HAP-1 (cell line): ENCODE measurements around the gene SLC30A2.
A peak's percentile ranks its signal among the peaks of the same experiment; 100 is the strongest.

ENCODE experiments used
- DNase-seq, 2 experiments: peaks; one replicate each; pipeline ENCODE4 v3.0.0-alpha.2; 2016 to 2020; ENCODE audit warnings: low spot score in 2 of 2
- H3K27me3 ChIP-seq: fragments of 250-450 bp; sonication (Bioruptor Pico); 2 replicates; pipeline ENCODE4 v1.5.1; 2020; ENCODE audit warnings: low read depth, mild to moderate bottlenecking, moderate library complexity
- H3K36me3 ChIP-seq: fragments of 250-450 bp; sonication (Bioruptor Pico); replicated peaks from 2 replicates; pipeline ENCODE4 v1.5.1; 2020; ENCODE audit warnings: mild to moderate bottlenecking
- H3K4me1 ChIP-seq: fragments of 250-450 bp; sonication (Bioruptor Pico); 2 replicates; pipeline ENCODE4 v1.5.1; 2020; ENCODE audit warnings: mild to moderate bottlenecking
- H3K4me3 ChIP-seq: fragments of 250-450 bp; sonication (Bioruptor Pico); 2 replicates; pipeline ENCODE4 v1.5.1; 2020; ENCODE audit warnings: mild to moderate bottlenecking, moderate library complexity
- H3K9me3 ChIP-seq: fragments of 250-450 bp; sonication (Bioruptor Pico); 2 replicates; pipeline ENCODE4 v1.5.1; 2020; ENCODE audit warnings: mild to moderate bottlenecking, moderate library complexity
- in situ Hi-C: fragments of 300-500 bp; cut with MboI; formaldehyde crosslinking; loops from 3 replicates; pipeline ENCODE4 v1.14.3; 2020; ENCODE audit warnings: low sequenced_read_pairs, inconsistent platforms, mixed read lengths

The SLC30A2 gene

GRCh38 chr1:25999041-25999800 is 46.7 kb downstream of the SLC30A2 start:
- in situ Hi-C loops = loop anchor here (5.0 kb wide), 1 partner anchor 102 kb away; no protein-coding TSS in a partner anchor
- no peak for DNase-seq
- Histone ChIP-seq H3K9me3 (no peaks in the 10 kb centered on the region), H3K4me3 (no peak overlapping the region), H3K4me1 (peaks cover 14% of the 10 kb centered on the region), H3K36me3 (no peaks in the 10 kb centered on the region), H3K27me3 (no peaks in the 10 kb centered on the region)

- H3K9me3 ChIP-seq = no peaks in the 10 kb centered on the region
- no peaks in the 10 kb centered on the region for H3K36me3 ChIP-seq
- in situ Hi-C loops = loop anchor here (5.0 kb wide), 1 partner anchor 101 kb away; no protein-coding TSS in a partner anchor
- peaks cover 14% of the 10 kb centered on the region for H3K4me1 ChIP-seq
- H3K4me3 ChIP-seq = peak within 1 kb of the TSS; percentile 63
- peak; percentile 97 for DNase-seq
- no peaks in the 10 kb centered on the region for H3K27me3 ChIP-seq
These were observed 47.8 kb downstream of the SLC30A2 start, which contains the start of gene PAFAH2 for GRCh38 chr1:25997828-25998761. PAFAH2 (minus strand) TSS chr1:25998063; CDS start chr1:25990816, 7,247 bp downstream.

GRCh38 chr1:25996966-25997827 is 48.7 kb downstream of the SLC30A2 start:
- H3K36me3 ChIP-seq = no peaks in the 10 kb centered on the region
- in situ Hi-C loops = loop anchor here (5.0 kb wide), 1 partner anchor 100 kb away; no protein-coding TSS in a partner anchor
- no peaks in the 10 kb centered on the region for H3K9me3 ChIP-seq
- H3K4me3 ChIP-seq = peak overlapping the region; percentile 63
- DNase-seq = peak; percentile 13 to 18
- no peaks in the 10 kb centered on the region for H3K27me3 ChIP-seq
- peaks cover 14% of the 10 kb centered on the region for H3K4me1 ChIP-seq

GRCh38 chr1:25994402-25995150 is 51.3 kb downstream of the SLC30A2 start:
- no peak for DNase-seq
- no peaks in the 10 kb centered on the region for H3K9me3 ChIP-seq
- no peaks in the 10 kb centered on the region for H3K36me3 ChIP-seq
- peaks cover 14% of the 10 kb centered on the region for H3K4me1 ChIP-seq
- in situ Hi-C loops = loop anchor here (5.0 kb wide), 1 partner anchor 97 kb away; no protein-coding TSS in a partner anchor
- H3K27me3 ChIP-seq = no peaks in the 10 kb centered on the region
- no peak overlapping the region for H3K4me3 ChIP-seq

GRCh38 chr1:25993197-25993951 is 52.5 kb downstream of the SLC30A2 start:
- H3K27me3 ChIP-seq = no peaks in the 10 kb centered on the region
- peaks cover 10% of the 10 kb centered on the region for H3K4me1 ChIP-seq
- H3K9me3 ChIP-seq = no peaks in the 10 kb centered on the region
- H3K36me3 ChIP-seq = no peaks in the 10 kb centered on the region
- no peak overlapping the region for H3K4me3 ChIP-seq
- no peak for DNase-seq
- in situ Hi-C loops = no loop called here

- Histone ChIP-seq H3K4me1 (peaks cover 8% of the 10 kb centered on the region), H3K9me3 (no peaks in the 10 kb centered on the region), H3K27me3 (no peaks in the 10 kb centered on the region), H3K4me3 (no peak overlapping the region), H3K36me3 (0 out of 2 replicates have a peak, but pooled peaks cover 2% of the 10 kb centered on the region)
- no peak for DNase-seq
- in situ Hi-C loops = no loop called here
These were observed 53.2 kb downstream of the SLC30A2 start for GRCh38 chr1:25992689-25993171.

GRCh38 chr1:25991937-25992688 is 53.8 kb downstream of the SLC30A2 start:
- H3K36me3 ChIP-seq = 0 out of 2 replicates have a peak, but pooled peaks cover 2% of the 10 kb centered on the region
- in situ Hi-C loops = no loop called here
- no peak for DNase-seq
- peaks cover 6% of the 10 kb centered on the region for H3K4me1 ChIP-seq
- H3K4me3 ChIP-seq = no peak overlapping the region
- no peaks in the 10 kb centered on the region for H3K9me3 ChIP-seq
- no peaks in the 10 kb centered on the region for H3K27me3 ChIP-seq

- Histone ChIP-seq H3K27me3 (no peaks in the 10 kb centered on the region), H3K9me3 (no peaks in the 10 kb centered on the region), H3K4me3 (no peak overlapping the region), H3K4me1 (no peaks in the 10 kb centered on the region), H3K36me3 (peaks cover 3% of the 10 kb centered on the region; the same call in 1 of the 2 replicates)
- in situ Hi-C loops = no loop called here
- no peak for DNase-seq
These were observed 55.1 kb downstream of the SLC30A2 start for GRCh38 chr1:25990702-25991395.

GRCh38 chr1:25990251-25990650 is 55.7 kb downstream of the SLC30A2 start:
- Histone ChIP-seq H3K36me3 (peaks cover 5% of the 10 kb centered on the region; the same call in 1 of the 2 replicates), H3K4me3 (no peak overlapping the region), H3K4me1 (no peaks in the 10 kb centered on the region), H3K27me3 (no peaks in the 10 kb centered on the region), H3K9me3 (no peaks in the 10 kb centered on the region)
- no peak for DNase-seq
- in situ Hi-C loops = no loop called here

GRCh38 chr1:25989440-25990234 is 56.3 kb downstream of the SLC30A2 start:
- H3K9me3 ChIP-seq = no peaks in the 10 kb centered on the region
- no peak overlapping the region for H3K4me3 ChIP-seq
- DNase-seq = no peak
- in situ Hi-C loops = no loop called here
- no peaks in the 10 kb centered on the region for H3K4me1 ChIP-seq
- H3K36me3 ChIP-seq = peaks cover 5% of the 10 kb centered on the region; the same call in 1 of the 2 replicates
- no peaks in the 10 kb centered on the region for H3K27me3 ChIP-seq
